ENCODE measurements around the gene SENP1. TPM values are rescaled to one million over a fixed set of nuclear protein-coding genes. Genes with fewer than 3 reads are reported as not detected.

SENP1 gene
- total and polyA plus RNA-seq, 4 experiments from 2014 or later, result 6.1 to 35.1 (median 19.3) TPM

DNA sequence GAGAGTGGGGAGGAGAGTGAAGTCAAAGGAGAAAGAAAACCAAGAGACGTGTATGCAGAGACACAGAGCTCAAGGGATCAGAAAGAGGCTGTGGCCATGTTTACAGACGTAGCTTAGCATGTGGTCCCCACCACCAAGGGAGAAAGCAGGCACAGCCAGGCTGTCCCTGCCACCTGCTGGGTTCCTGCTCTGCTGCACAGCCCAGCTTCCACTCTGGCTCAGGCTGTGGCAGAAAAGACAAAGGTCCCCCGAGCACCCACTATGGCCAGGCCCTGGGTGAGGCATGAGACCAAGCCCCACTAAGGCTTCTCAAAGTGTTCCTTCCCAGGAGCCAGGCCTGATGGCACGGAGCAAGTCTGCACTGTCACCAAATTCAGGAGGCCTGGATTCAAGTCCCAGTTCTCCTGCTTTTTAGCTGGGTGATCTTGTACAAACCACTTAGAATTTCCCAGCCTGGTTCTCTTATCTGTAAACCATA lies 75.7 kb downstream of the SENP1 start:
- Mint-ChIP-seq H3K27ac (no peak overlapping the region), H3K27me3 (peaks cover 0 to 2% of the 10 kb centered on the region in 2 donors), H3K4me1 (no peaks in the 10 kb centered on the region), H3K9me3 (no peaks in the 10 kb centered on the region), H3K36me3 (no peaks in the 10 kb centered on the region), H3K4me3 (no peak overlapping the region)
- intact Hi-C loops (cut with micrococcal nuclease), result no loop called here
- ChIA-PET CTCF (ENCODE audit: partially characterized antibody) (no interaction called here), POLR2A (ENCODE audit: partially characterized antibody) (no interaction called here)
- no peak for DNase-seq
- H3K4me3 ChIP-seq (ENCODE audit: low read length in 2 of 2), result no peak overlapping the region
- no peaks in the 10 kb centered on the region for H3K4me1 ChIP-seq (ENCODE audit: insufficient read depth, low read length)
- no peak overlapping the region for H3K27ac ChIP-seq (ENCODE audit: low read depth, low read length)
- no peaks in the 10 kb centered on the region for H3K27me3 ChIP-seq (ENCODE audit: insufficient read depth, low read length)
- no peaks in the 10 kb centered on the region for H3K9me3 ChIP-seq (ENCODE audit: control insufficient read depth in 1 of 2, low read length in 2 of 2)
- H3K36me3 ChIP-seq (ENCODE audit: insufficient read depth, low read length), result no peaks in the 10 kb centered on the region

DNA sequence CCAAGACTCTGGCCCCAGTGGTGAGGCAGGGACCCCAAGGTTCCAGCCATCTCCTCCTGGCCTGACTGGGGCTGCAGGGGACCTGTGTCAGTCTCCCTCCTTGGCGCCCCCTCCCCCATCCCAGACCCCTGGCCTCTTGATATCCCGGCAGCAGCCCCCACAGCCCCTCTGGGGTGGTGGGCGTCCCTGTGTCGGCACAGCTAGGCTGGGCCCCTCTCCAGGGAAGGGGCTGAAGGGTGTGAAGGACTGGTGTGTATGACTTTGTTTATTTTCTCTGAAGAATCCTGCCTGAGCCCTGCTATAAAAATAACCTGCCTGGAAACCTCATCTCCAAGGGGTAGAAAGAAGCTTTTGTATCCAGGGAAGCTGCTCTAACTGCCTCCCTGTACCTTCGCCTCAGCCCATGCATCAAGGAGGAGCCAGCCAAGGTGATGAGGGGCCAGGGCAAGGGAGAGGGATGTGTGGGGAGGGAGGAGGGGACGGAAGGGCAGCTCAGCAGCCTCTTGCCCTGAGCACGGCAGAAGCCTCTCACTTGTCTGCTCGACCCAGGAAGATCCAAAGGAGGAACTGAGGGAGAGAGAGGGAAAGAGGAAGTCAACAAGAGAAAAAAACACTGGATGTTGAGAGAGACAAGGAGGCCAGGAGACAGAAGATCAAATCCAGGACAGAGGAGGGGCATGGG lies 76.2 kb downstream of the SENP1 start:
- Mint-ChIP-seq H3K27me3 (peaks cover 2 to 4% of the 10 kb centered on the region in 2 donors), H3K36me3 (no peaks in the 10 kb centered on the region), H3K27ac (no peak overlapping the region), H3K4me3 (no peak overlapping the region), H3K4me1 (no peaks in the 10 kb centered on the region), H3K9me3 (no peaks in the 10 kb centered on the region)
- Histone ChIP-seq H3K27ac (ENCODE audit: low read depth, low read length) (no peak overlapping the region), H3K27me3 (ENCODE audit: insufficient read depth, low read length) (no peaks in the 10 kb centered on the region), H3K36me3 (ENCODE audit: insufficient read depth, low read length) (no peaks in the 10 kb centered on the region), H3K4me3 (ENCODE audit: low read length in 2 of 2) (no peak overlapping the region), H3K9me3 (ENCODE audit: control insufficient read depth in 1 of 2, low read length in 2 of 2) (no peaks in the 10 kb centered on the region), H3K4me1 (ENCODE audit: insufficient read depth, low read length) (no peaks in the 10 kb centered on the region)
- intact Hi-C loops (cut with micrococcal nuclease), result no loop called here
- DNase-seq, result no peak
- POLR2A ChIA-PET (ENCODE audit: partially characterized antibody), result no interaction called here
- CTCF ChIA-PET (ENCODE audit: partially characterized antibody), result no interaction called here

DNA sequence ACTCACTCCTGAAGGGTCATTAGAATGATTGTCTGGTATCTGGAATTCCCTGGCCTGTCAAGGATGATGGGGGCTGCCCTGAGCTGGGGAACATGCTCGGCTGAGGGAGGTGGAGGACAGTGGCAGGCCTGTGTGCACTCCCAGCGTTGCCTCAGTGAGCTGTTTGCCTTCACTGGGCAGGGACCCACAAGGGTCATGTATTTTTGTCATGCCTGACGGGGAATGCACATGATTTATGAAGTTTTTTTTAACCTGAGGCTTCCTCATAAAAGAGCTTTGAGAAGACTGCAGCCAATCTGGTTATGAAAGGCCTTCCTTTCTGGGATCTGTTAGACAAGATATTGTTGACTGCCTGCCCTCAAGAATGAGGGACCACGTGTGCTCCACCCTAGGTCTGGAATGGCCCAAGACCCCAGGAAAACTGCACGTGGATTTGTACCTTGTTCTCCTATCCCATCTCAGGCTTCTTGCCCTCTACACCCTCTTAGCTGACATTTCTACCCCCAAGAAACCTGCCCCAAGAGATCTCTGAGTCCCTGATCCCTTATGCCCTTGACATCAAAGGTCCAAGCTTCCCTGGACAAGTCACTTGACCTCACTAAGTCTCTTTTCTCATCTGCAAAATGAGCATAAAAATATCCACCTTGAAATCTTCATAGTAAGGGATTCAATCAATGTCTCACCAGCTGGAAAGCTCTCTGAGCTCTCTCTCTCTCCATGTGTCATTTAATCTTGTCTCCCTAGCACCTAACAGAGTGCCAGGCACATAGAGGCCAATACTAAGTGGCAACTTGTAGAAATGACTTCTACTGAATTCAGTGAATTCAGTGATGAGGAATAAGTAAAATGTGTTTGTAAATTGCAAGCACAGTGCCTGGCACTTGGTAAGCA lies 77.1 kb downstream of the SENP1 start:
- Mint-ChIP-seq H3K9me3 (no peaks in the 10 kb centered on the region), H3K4me1 (no peaks in the 10 kb centered on the region), H3K27me3 (peaks cover 2 to 4% of the 10 kb centered on the region in 2 donors), H3K4me3 (no peak overlapping the region), H3K27ac (peak overlapping the region in 1 of 7 donors; percentile 8), H3K36me3 (no peaks in the 10 kb centered on the region)
- ChIA-PET POLR2A (ENCODE audit: partially characterized antibody) (interaction anchor here (0.6 kb wide), 1 partner anchor 311 kb away, joined by 3 read pairs; no protein-coding TSS in a partner anchor), CTCF (ENCODE audit: partially characterized antibody) (no interaction called here)
- intact Hi-C loops (cut with micrococcal nuclease), result no loop called here
- Histone ChIP-seq H3K4me3 (ENCODE audit: low read length in 2 of 2) (no peak overlapping the region), H3K36me3 (ENCODE audit: insufficient read depth, low read length) (no peaks in the 10 kb centered on the region), H3K27me3 (ENCODE audit: insufficient read depth, low read length) (no peaks in the 10 kb centered on the region), H3K4me1 (ENCODE audit: insufficient read depth, low read length) (no peaks in the 10 kb centered on the region), H3K27ac (ENCODE audit: low read depth, low read length) (no peak overlapping the region), H3K9me3 (ENCODE audit: control insufficient read depth in 1 of 2, low read length in 2 of 2) (no peaks in the 10 kb centered on the region)
- no peak for DNase-seq

DNA sequence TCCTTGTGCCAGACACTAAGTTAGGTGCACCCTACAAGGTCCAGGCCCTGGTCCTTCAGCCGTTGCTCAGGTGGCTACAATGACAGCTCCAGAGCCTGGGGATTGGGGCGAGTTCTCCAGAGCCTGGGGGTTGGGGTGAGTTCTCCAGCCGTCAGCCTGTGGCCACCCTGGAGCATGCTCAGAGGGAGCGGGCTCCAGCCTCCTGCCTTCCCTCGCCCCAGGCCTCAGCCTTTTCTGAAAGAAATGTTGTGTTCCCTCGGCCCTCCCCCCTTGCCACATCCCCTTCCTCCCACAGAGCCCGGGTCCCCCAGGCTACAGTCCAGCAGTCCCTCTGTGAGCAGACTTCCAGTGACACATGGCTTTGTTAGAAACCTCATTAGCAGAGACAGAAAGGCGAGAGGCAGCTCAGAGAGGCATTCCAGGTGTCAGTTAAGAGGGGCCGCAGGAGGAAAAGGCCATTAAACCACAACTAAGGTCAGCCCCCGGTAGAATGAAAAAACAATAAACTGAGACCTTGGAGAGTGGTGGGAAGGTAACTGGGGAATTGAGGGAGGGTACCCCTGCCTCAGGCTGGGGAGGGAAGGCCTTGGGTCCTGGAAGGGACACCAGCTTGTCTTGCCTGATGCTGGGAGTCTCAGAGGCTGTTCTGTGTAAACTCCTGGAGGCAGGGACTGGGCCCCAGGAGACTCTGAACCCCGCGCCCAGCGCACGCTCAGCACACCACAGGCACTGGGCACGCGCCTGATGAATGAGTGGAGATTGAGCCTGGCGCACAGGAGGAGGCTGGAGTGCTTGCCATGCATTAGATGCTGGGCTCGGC lies 78.5 kb downstream of the SENP1 start:
- ChIA-PET POLR2A (ENCODE audit: partially characterized antibody) (no interaction called here), CTCF (ENCODE audit: partially characterized antibody) (no interaction called here)
- H3K9me3 ChIP-seq (ENCODE audit: control insufficient read depth in 1 of 2, low read length in 2 of 2), result no peaks in the 10 kb centered on the region
- H3K27ac ChIP-seq (ENCODE audit: low read depth, low read length), result no peak overlapping the region
- H3K27ac Mint-ChIP-seq, result no peak overlapping the region
- no peaks in the 10 kb centered on the region for H3K4me1 ChIP-seq (ENCODE audit: insufficient read depth, low read length)
- no peaks in the 10 kb centered on the region for H3K36me3 Mint-ChIP-seq
- H3K4me1 Mint-ChIP-seq, result no peaks in the 10 kb centered on the region
- intact Hi-C loops (cut with micrococcal nuclease), result no loop called here
- no peak overlapping the region for H3K4me3 Mint-ChIP-seq
- no peaks in the 10 kb centered on the region for H3K9me3 Mint-ChIP-seq
- H3K27me3 ChIP-seq (ENCODE audit: insufficient read depth, low read length), result no peaks in the 10 kb centered on the region
- no peak overlapping the region for H3K4me3 ChIP-seq (ENCODE audit: low read length in 2 of 2)
- no peaks in the 10 kb centered on the region for H3K36me3 ChIP-seq (ENCODE audit: insufficient read depth, low read length)
- H3K27me3 Mint-ChIP-seq, result peaks cover 4 to 5% of the 10 kb centered on the region in 2 donors
- no peak for DNase-seq

DNA sequence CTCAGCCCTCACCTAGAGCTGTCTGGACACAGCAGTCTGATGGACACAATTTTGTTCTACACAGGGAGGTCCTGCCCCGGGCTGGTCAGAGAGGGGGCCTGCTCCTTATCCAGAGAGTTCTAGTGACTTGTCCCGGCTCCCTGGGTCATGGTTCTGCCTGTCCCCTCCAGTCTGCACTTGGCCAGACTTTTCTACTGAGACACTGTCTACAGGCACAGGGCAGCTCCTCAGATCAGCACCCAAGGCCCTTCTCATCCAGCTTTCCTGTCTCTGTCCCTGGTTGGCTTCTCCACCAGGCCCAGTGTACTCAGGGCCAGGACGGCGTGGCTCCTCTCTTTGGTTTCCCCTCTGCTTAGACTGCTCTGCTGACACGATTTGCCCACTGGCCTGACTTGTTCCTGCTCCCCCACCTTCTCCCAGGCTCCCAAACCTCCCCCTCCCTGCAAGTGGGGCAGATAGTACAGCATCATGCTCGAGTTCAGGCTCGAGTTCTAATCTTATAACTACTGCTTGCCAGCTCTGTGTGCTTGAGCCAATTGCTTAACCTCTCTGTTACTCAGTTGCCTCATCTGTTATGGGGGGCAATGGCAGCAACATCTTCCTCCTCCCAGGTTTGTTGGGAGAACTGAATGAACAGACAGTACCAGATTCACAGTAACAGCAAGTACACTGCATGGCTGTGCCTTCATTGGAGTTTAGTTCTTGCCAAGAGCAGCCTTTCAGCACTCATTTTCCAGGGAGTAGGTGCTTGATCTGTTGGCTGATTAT lies 79.6 kb downstream of the SENP1 start:
- Histone ChIP-seq H3K36me3 (ENCODE audit: insufficient read depth, low read length) (no peaks in the 10 kb centered on the region), H3K4me1 (ENCODE audit: insufficient read depth, low read length) (no peaks in the 10 kb centered on the region), H3K27me3 (ENCODE audit: insufficient read depth, low read length) (peaks cover 3% of the 10 kb centered on the region), H3K4me3 (ENCODE audit: low read length in 2 of 2) (no peak overlapping the region), H3K27ac (ENCODE audit: low read depth, low read length) (no peak overlapping the region), H3K9me3 (ENCODE audit: control insufficient read depth in 1 of 2, low read length in 2 of 2) (no peaks in the 10 kb centered on the region)
- ChIA-PET CTCF (ENCODE audit: partially characterized antibody) (no interaction called here), POLR2A (ENCODE audit: partially characterized antibody) (no interaction called here)
- Mint-ChIP-seq H3K4me1 (no peaks in the 10 kb centered on the region), H3K27me3 (peaks cover 11 to 12% of the 10 kb centered on the region in 2 donors), H3K27ac (peak overlapping the region in 1 of 7 donors; percentile 77), H3K4me3 (no peak overlapping the region), H3K36me3 (no peaks in the 10 kb centered on the region), H3K9me3 (no peaks in the 10 kb centered on the region)
- intact Hi-C loops (cut with micrococcal nuclease), result no loop called here
- no peak for DNase-seq

DNA sequence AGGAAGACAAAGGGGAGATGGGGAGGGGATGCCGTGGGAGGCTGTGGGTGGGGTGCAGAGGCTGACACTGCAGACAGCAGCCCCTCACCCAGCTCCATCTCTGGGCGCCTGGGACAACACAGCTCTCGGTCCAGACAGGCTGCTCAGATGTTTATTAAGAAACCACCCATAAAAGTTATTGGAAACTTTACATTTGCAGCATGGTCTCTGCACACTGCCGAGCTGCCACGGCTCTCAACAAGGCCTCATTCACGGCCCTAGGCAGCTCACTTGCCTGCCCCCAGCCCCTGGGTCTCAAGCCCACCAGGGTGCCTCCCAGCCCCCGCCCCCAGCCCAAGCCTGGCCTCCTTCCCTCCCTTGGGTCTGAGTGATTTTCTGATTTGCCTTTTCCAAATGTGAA lies 80.6 kb downstream of the SENP1 start:
- intact Hi-C loops (cut with micrococcal nuclease), result no loop called here
- Histone ChIP-seq H3K4me3 (ENCODE audit: low read length in 2 of 2) (no peak overlapping the region), H3K27ac (ENCODE audit: low read depth, low read length) (no peak overlapping the region), H3K9me3 (ENCODE audit: control insufficient read depth in 1 of 2, low read length in 2 of 2) (no peaks in the 10 kb centered on the region), H3K36me3 (ENCODE audit: insufficient read depth, low read length) (no peaks in the 10 kb centered on the region), H3K27me3 (ENCODE audit: insufficient read depth, low read length) (peaks cover 3% of the 10 kb centered on the region), H3K4me1 (ENCODE audit: insufficient read depth, low read length) (no peaks in the 10 kb centered on the region)
- POLR2A ChIA-PET (ENCODE audit: partially characterized antibody), result no interaction called here
- Mint-ChIP-seq H3K9me3 (no peaks in the 10 kb centered on the region), H3K4me1 (no peaks in the 10 kb centered on the region), H3K36me3 (no peaks in the 10 kb centered on the region), H3K27ac (no peak overlapping the region), H3K4me3 (no peak overlapping the region), H3K27me3 (peaks cover 11 to 16% of the 10 kb centered on the region in 2 donors)
- no peak for DNase-seq
- CTCF ChIA-PET (ENCODE audit: partially characterized antibody), result no interaction called here
